T-cell (primary cell): ENCODE measurements around the gene RALGAPB. TPM values are rescaled to one million over a fixed set of nuclear protein-coding genes. Genes with fewer than 3 reads are reported as not detected.
A peak's percentile ranks its signal among the peaks of the same experiment; 100 is the strongest.

ENCODE experiments used
- ATAC-seq, 4 experiments: fragments of 200-7000 bp in 3 of 4; fragments of 150-1000 bp in 1 of 4; cut with Tn5 transposase; replicated peaks in 1 of 4; 1 replicate in 3 of 4; 2 replicates in 1 of 4; pipeline ENCODE4 v1.10.0; 2021; ENCODE audit warnings: moderate library complexity in 3 of 4, mild to moderate bottlenecking in 2 of 4, moderate number of reproducible peaks in 1 of 4
- CTCF ChIA-PET, 2 donors: fragments of 300-600 bp; sonication (Branson Sonifier 250); formaldehyde crosslinking; loops; one replicate each; lab custom pipeline; 2022; ENCODE audit warnings: antibody characterized with exemption in 2 of 2; lab: Charles Lee
- POLR2A ChIA-PET, 2 donors: fragments of 300-600 bp; sonication (Branson Sonifier 250); formaldehyde crosslinking; loops; one replicate each; lab custom pipeline; 2022; ENCODE audit warnings: antibody characterized with exemption in 2 of 2; lab: Charles Lee
- DNase-seq, 35 experiments: peaks; one replicate each; pipeline versions ENCODE4 v3.0.0 to v3.0.0-alpha.2; 2013 to 2023
- H3K27ac ChIP-seq: one replicate; pipeline ENCODE4 v1.5.1; 2013; ENCODE audit warnings: low read length
- H3K27me3 ChIP-seq, 2 experiments: replicated peaks in 1 of 2; 1 replicate in 1 of 2; 2 replicates in 1 of 2; pipeline versions ENCODE4 v1.6.1 to v1.7.0; 2013; ENCODE audit warnings: low read length in 1 of 2, mixed read lengths in 1 of 2; ENCODE audit not compliant: control insufficient read depth in 2 of 2, insufficient read depth in 2 of 2; ENCODE audit errors: extremely low read depth in 1 of 2
- H3K36me3 ChIP-seq, 2 donors: 1 replicate in 1 of 2; 2 replicates in 1 of 2; pipeline versions ENCODE4 v1.6.1 to v1.7.0; 2013; ENCODE audit warnings: low read length in 1 of 2; ENCODE audit not compliant: control insufficient read depth in 2 of 2, insufficient read depth in 1 of 2; ENCODE audit errors: extremely low read depth in 1 of 2
- H3K4me1 ChIP-seq, 2 experiments: 1 replicate in 1 of 2; 2 replicates in 1 of 2; pipeline versions ENCODE4 v1.6.1 to v1.7.0; 2013; ENCODE audit warnings: low read length in 2 of 2, mixed read lengths in 1 of 2; ENCODE audit not compliant: insufficient read depth in 2 of 2, control insufficient read depth in 1 of 2; ENCODE audit errors: extremely low read depth in 1 of 2
- H3K4me3 ChIP-seq, 2 donors: 1 replicate in 1 of 2; 2 replicates in 1 of 2; pipeline versions ENCODE4 v1.5.1 to v1.7.0; 2013; ENCODE audit warnings: mild to moderate bottlenecking in 2 of 2, low read length in 1 of 2, moderate library complexity in 1 of 2; ENCODE audit not compliant: control insufficient read depth in 1 of 2; ENCODE audit errors: extremely low read depth in 1 of 2
- H3K9me3 ChIP-seq: 2 replicates; pipeline ENCODE4 v1.7.0; 2013
- H3K27ac Mint-ChIP-seq, 2 donors: one replicate each; pipeline ENCODE4 v1.8.0; 2020 to 2021; ENCODE audit warnings: mild to moderate bottlenecking in 2 of 2, mixed read lengths in 2 of 2
- H3K27me3 Mint-ChIP-seq, 2 donors: one replicate each; pipeline ENCODE4 v1.8.0; 2021 to 2022; ENCODE audit warnings: mixed read lengths in 2 of 2
- H3K36me3 Mint-ChIP-seq: one replicate; pipeline ENCODE4 v1.8.0; 2021; ENCODE audit warnings: mixed read lengths
- H3K4me1 Mint-ChIP-seq, 3 donors: one replicate each; pipeline ENCODE4 v1.8.0; 2020 to 2022; ENCODE audit warnings: mixed read lengths in 3 of 3, mild to moderate bottlenecking in 1 of 3
- H3K4me3 Mint-ChIP-seq, 3 donors: one replicate each; pipeline ENCODE4 v1.8.0; 2020 to 2022; ENCODE audit warnings: mild to moderate bottlenecking in 3 of 3, mixed read lengths in 3 of 3, moderate library complexity in 3 of 3
- H3K9me3 Mint-ChIP-seq, 3 donors: one replicate each; pipeline ENCODE4 v1.8.0; 2020 to 2022; ENCODE audit warnings: mixed read lengths in 3 of 3
- WGBS: methylation state at CpG from one replicate; pipeline ENCODE4 v1.1.5; 2013; ENCODE audit warnings: missing lambda C conversion rate; ENCODE audit not compliant: insufficient coverage; 5-methylcytosine and 5-hydroxymethylcytosine counted together
- total RNA-seq, 35 experiments: library from RNA in 6 of 35; stranded (reverse) in 6 of 35; fragments of 120-200 nt in 1 of 35; gene quantifications; one replicate each; pipeline versions ENCODE4 v1.2.1 to v1.2.4 and lab custom pipeline; 2013 to 2026

RALGAPB gene
- total RNA-seq, 5 donors from 2014 or later (not counting 1 experiment from before 2014, with no cell fraction given): 42.7 to 50.1 (median 46.1) TPM

- ATAC-seq (no peak), DNase-seq (no peak)
- no peaks in the 10 kb centered on the region for H3K4me1 ChIP-seq
- POLR2A ChIA-PET: no interaction called here
- H3K36me3 ChIP-seq: peaks cover 0 to 70% of the 10 kb centered on the region in 2 donors
- Mint-ChIP-seq H3K4me1 (peaks cover 14 to 19% (median 16%) of the 10 kb centered on the region in 3 donors), H3K9me3 (no peaks in the 10 kb centered on the region), H3K27me3 (no peaks in the 10 kb centered on the region), H3K4me3 (no peak overlapping the region), H3K36me3 (peaks cover 49% of the 10 kb centered on the region), H3K27ac (peak overlapping the region in 1 of 2 donors; percentile 26)
- H3K27ac ChIP-seq: no peak overlapping the region
- H3K4me3 ChIP-seq: no peak overlapping the region
- CTCF ChIA-PET: no interaction called here
- no peaks in the 10 kb centered on the region for H3K9me3 ChIP-seq
- no CpG with 5 or more reads among the region's 3 CpGs for WGBS
- H3K27me3 ChIP-seq: no peaks in the 10 kb centered on the region
These were observed 74.8 kb downstream of the RALGAPB start for GRCh38 chr20:38547288-38548085.

- H3K27ac Mint-ChIP-seq: no peak overlapping the region
- Histone ChIP-seq H3K4me1 (no peaks in the 10 kb centered on the region), H3K27ac (no peak overlapping the region), H3K36me3 (peaks cover 0 to 71% of the 10 kb centered on the region in 2 donors), H3K9me3 (no peaks in the 10 kb centered on the region), H3K27me3 (no peaks in the 10 kb centered on the region), H3K4me3 (no peak overlapping the region)
- no peaks in the 10 kb centered on the region for H3K9me3 Mint-ChIP-seq
- no peaks in the 10 kb centered on the region for H3K27me3 Mint-ChIP-seq
- peak in 1 of 4 experiments; percentile 33 for ATAC-seq
- H3K4me1 Mint-ChIP-seq: peaks cover 14 to 19% (median 16%) of the 10 kb centered on the region in 3 donors
- H3K4me3 Mint-ChIP-seq: no peak overlapping the region
- DNase-seq: no peak
- peaks cover 43% of the 10 kb centered on the region for H3K36me3 Mint-ChIP-seq
- 80% methylated on average over 1 of the region's 3 CpGs for WGBS
- CTCF ChIA-PET: interaction anchor here (0.6 to 0.7 kb wide), 2 partner anchors 10 to 204 kb away, joined by 5 to 6 read pairs; no protein-coding TSS in a partner anchor
- POLR2A ChIA-PET: interaction anchor here in 1 of 2 donors (0.7 kb wide), 1 partner anchor 18 kb away, joined by 7 read pairs; no protein-coding TSS in a partner anchor
These were observed 75.9 kb downstream of the RALGAPB start for GRCh38 chr20:38548356-38549083.

- Histone ChIP-seq H3K36me3 (peaks cover 8 to 74% of the 10 kb centered on the region in 2 donors), H3K27ac (no peak overlapping the region), H3K4me1 (no peaks in the 10 kb centered on the region), H3K9me3 (no peaks in the 10 kb centered on the region), H3K4me3 (no peak overlapping the region), H3K27me3 (no peaks in the 10 kb centered on the region)
- peaks cover 49% of the 10 kb centered on the region for H3K36me3 Mint-ChIP-seq
- H3K27ac Mint-ChIP-seq: no peak overlapping the region
- H3K4me1 Mint-ChIP-seq: peaks cover 14 to 19% (median 16%) of the 10 kb centered on the region in 3 donors
- peak in 1 of 35 experiments; percentile 12 for DNase-seq
- WGBS: no CpG with 5 or more reads among the region's 1 CpG
- ChIA-PET CTCF (interaction anchor here in 1 of 2 donors (1.2 kb wide), 1 partner anchor 16 kb away, joined by 3 read pairs; no protein-coding TSS in a partner anchor), POLR2A (interaction anchor here in 1 of 2 donors (0.5 kb wide), 1 partner anchor 418 kb away, joined by 3 read pairs; no protein-coding TSS in a partner anchor)
- no peak for ATAC-seq
- no peaks in the 10 kb centered on the region for H3K9me3 Mint-ChIP-seq
- no peak overlapping the region for H3K4me3 Mint-ChIP-seq
- H3K27me3 Mint-ChIP-seq: no peaks in the 10 kb centered on the region
These were observed 77.6 kb downstream of the RALGAPB start for GRCh38 chr20:38550274-38550673.

GRCh38 chr20:38551056-38551626, 78.5 kb downstream of the RALGAPB start:
- Mint-ChIP-seq H3K27ac (no peak overlapping the region), H3K27me3 (no peaks in the 10 kb centered on the region), H3K36me3 (peaks cover 42% of the 10 kb centered on the region), H3K4me3 (no peak overlapping the region), H3K4me1 (peaks cover 14 to 19% (median 16%) of the 10 kb centered on the region in 3 donors), H3K9me3 (no peaks in the 10 kb centered on the region)
- H3K4me1 ChIP-seq: no peaks in the 10 kb centered on the region
- no peak overlapping the region for H3K27ac ChIP-seq
- H3K4me3 ChIP-seq: no peak overlapping the region
- CTCF ChIA-PET: interaction anchor here in 1 of 2 donors (1.2 kb wide), 1 partner anchor 17 kb away, joined by 3 read pairs; no protein-coding TSS in a partner anchor
- peaks cover 8 to 70% of the 10 kb centered on the region in 2 donors for H3K36me3 ChIP-seq
- POLR2A ChIA-PET: no interaction called here
- ATAC-seq (no peak), DNase-seq (no peak)
- no peaks in the 10 kb centered on the region for H3K9me3 ChIP-seq
- H3K27me3 ChIP-seq: no peaks in the 10 kb centered on the region
- 98% methylated on average over 6 of the region's 7 CpGs for WGBS

GRCh38 chr20:38554986-38555385, 82.3 kb downstream of the RALGAPB start:
- Mint-ChIP-seq H3K27ac (no peak overlapping the region), H3K4me1 (peaks cover 0 to 6% (median 0%) of the 10 kb centered on the region in 3 donors), H3K27me3 (no peaks in the 10 kb centered on the region), H3K36me3 (peaks cover 45% of the 10 kb centered on the region), H3K4me3 (no peak overlapping the region), H3K9me3 (no peaks in the 10 kb centered on the region)
- ATAC-seq (no peak), DNase-seq (no peak)
- Histone ChIP-seq H3K9me3 (no peaks in the 10 kb centered on the region), H3K27ac (no peak overlapping the region), H3K4me3 (no peak overlapping the region), H3K4me1 (no peaks in the 10 kb centered on the region), H3K27me3 (no peaks in the 10 kb centered on the region), H3K36me3 (peaks cover 10 to 70% of the 10 kb centered on the region in 2 donors)
- CTCF ChIA-PET: interaction anchor here in 1 of 2 donors (0.7 kb wide), 1 partner anchor 83 kb away, joined by 3 read pairs; no protein-coding TSS in a partner anchor
- WGBS: 100% methylated on average over 1 of the region's 2 CpGs
- POLR2A ChIA-PET: interaction anchor here in 1 of 2 donors (0.6 kb wide), 1 partner anchor 499 kb away, joined by 3 read pairs; no protein-coding TSS in a partner anchor

- Mint-ChIP-seq H3K9me3 (no peaks in the 10 kb centered on the region), H3K4me3 (no peak overlapping the region), H3K27ac (peak overlapping the region in 1 of 2 donors; percentile 41), H3K27me3 (no peaks in the 10 kb centered on the region), H3K4me1 (peaks cover 0 to 6% (median 0%) of the 10 kb centered on the region in 3 donors), H3K36me3 (peaks cover 49% of the 10 kb centered on the region)
- Histone ChIP-seq H3K36me3 (peaks cover 10 to 71% of the 10 kb centered on the region in 2 donors), H3K4me1 (no peaks in the 10 kb centered on the region), H3K27me3 (no peaks in the 10 kb centered on the region), H3K4me3 (no peak overlapping the region), H3K9me3 (no peaks in the 10 kb centered on the region), H3K27ac (no peak overlapping the region)
- POLR2A ChIA-PET: interaction anchor here in 1 of 2 donors (0.6 kb wide), 1 partner anchor 499 kb away, joined by 3 read pairs; no protein-coding TSS in a partner anchor
- ATAC-seq (no peak), DNase-seq (no peak)
- CTCF ChIA-PET: no interaction called here
These were observed 82.8 kb downstream of the RALGAPB start for GRCh38 chr20:38555395-38555794.
